Prostate gland (tissue), 2 donors: ENCODE data around the gene SPACDR. TPM values are rescaled to one million over a fixed set of nuclear protein-coding genes. Genes with fewer than 3 reads are reported as not detected.

Experiments
- DNase-seq: peaks from one replicate; pipeline ENCODE4 v3.0.0-alpha.2; 2019; ENCODE audit warnings: low spot score
- H3K27ac ChIP-seq, 2 donors: fragments of 200-600 bp; sonication (generic); 2 replicates each; pipeline ENCODE4 v1.5.1; 2017 to 2019
- H3K27me3 ChIP-seq: fragments of 200-600 bp; sonication (generic); replicated peaks from 2 replicates; pipeline ENCODE4 v1.5.1; 2019; ENCODE audit not compliant: insufficient read depth
- H3K36me3 ChIP-seq, 2 donors: fragments of 200-600 bp; sonication (generic); 1 replicate in 1 of 2; 2 replicates in 1 of 2; pipeline versions ENCODE4 v1.5.1 to v1.8.1; 2017 to 2019
- H3K4me1 ChIP-seq: fragments of 200-600 bp; sonication (generic); replicated peaks from 2 replicates; pipeline ENCODE4 v1.5.1; 2019
- H3K4me3 ChIP-seq, 2 donors: fragments of 200-600 bp; sonication (generic); 2 replicates each; pipeline ENCODE4 v1.5.1; 2017 to 2019
- H3K9me3 ChIP-seq: fragments of 200-600 bp; sonication (generic); 2 replicates; pipeline ENCODE4 v1.5.1; 2017
- CTCF ChIP-seq, 4 experiments: fragments of 200-600 bp in 2 of 4; fragments of 450-650 bp in 2 of 4; sonication (generic) in 2 of 4; IDR thresholded peaks; 1 replicate in 3 of 4; 2 replicates in 1 of 4; pipeline ENCODE4 v1.5.1; 2016 to 2019; ENCODE audit warnings: antibody characterized with exemption in 4 of 4, mild to moderate bottlenecking in 2 of 4, moderate library complexity in 2 of 4
- POLR2A ChIP-seq: fragments of 450-650 bp; IDR thresholded peaks from one replicate; pipeline ENCODE4 v1.6.1; 2016; ENCODE audit warnings: antibody characterized with exemption, mild to moderate bottlenecking
- POLR2AphosphoS5 ChIP-seq: sonication (generic); formaldehyde crosslinking; IDR thresholded peaks from one replicate; pipeline ENCODE4 v1.6.1; 2017; ENCODE audit warnings: antibody characterized with exemption
- WGBS: methylation state at CpG from one replicate; pipeline ENCODE4 v1.1.5; 2018; 5-methylcytosine and 5-hydroxymethylcytosine counted together
- intact Hi-C: fragments of 100-400 bp; cut with DNase I; formaldehyde crosslinking; loops from one replicate; pipeline ENCODE4 v1.14.2; 2022
- total RNA-seq, 2 donors: library from RNA; depleted of rRNA; stranded (reverse); fragments of >200 nt; gene quantifications; one replicate each; pipeline ENCODE4 v1.1.0, GENCODE V29; 2016

The SPACDR gene
- total RNA-seq, 2 donors from 2014 or later, result 11.9 TPM; not detected in 1

GRCh38 chr7:100418930-100419659 lies 45.0 kb downstream of the SPACDR start:
- Histone ChIP-seq H3K36me3 (no peaks in the 10 kb centered on the region), H3K27ac (no peak overlapping the region), H3K27me3 (no peaks in the 10 kb centered on the region), H3K4me3 (no peak overlapping the region), H3K4me1 (no peaks in the 10 kb centered on the region), H3K9me3 (no peaks in the 10 kb centered on the region)
- intact Hi-C loops, result no loop called here
- 89% methylated on average over 1 of the region's 1 CpG for WGBS
- no peak for TF ChIP-seq CTCF (IDR thresholded peaks at IDR 0.05)
- no peak for TF ChIP-seq POLR2AphosphoS5
- no peak for TF ChIP-seq POLR2A
- no peak for DNase-seq

- Histone ChIP-seq H3K9me3 (no peaks in the 10 kb centered on the region), H3K27ac (no peak overlapping the region), H3K27me3 (no peaks in the 10 kb centered on the region), H3K36me3 (no peaks in the 10 kb centered on the region), H3K4me3 (no peak overlapping the region), H3K4me1 (no peaks in the 10 kb centered on the region)
- intact Hi-C loops, result no loop called here
- no peak for TF ChIP-seq POLR2AphosphoS5
- TF ChIP-seq CTCF (IDR thresholded peaks at IDR 0.05), result no peak
- TF ChIP-seq POLR2A, result no peak
- 88% methylated on average over 5 of the region's 5 CpGs for WGBS
- DNase-seq, result no peak
Measured at GRCh38 chr7:100415448-100415847, 48.6 kb downstream of the SPACDR start.

- Histone ChIP-seq H3K4me3 (no peak overlapping the region), H3K27ac (no peak overlapping the region), H3K9me3 (no peaks in the 10 kb centered on the region), H3K4me1 (no peaks in the 10 kb centered on the region), H3K27me3 (no peaks in the 10 kb centered on the region), H3K36me3 (no peaks in the 10 kb centered on the region)
- TF ChIP-seq CTCF (IDR thresholded peaks at IDR 0.05), result no peak
- TF ChIP-seq POLR2A, result no peak
- TF ChIP-seq POLR2AphosphoS5, result no peak
- intact Hi-C loops, result no loop called here
- WGBS, result 87% methylated on average over 1 of the region's 1 CpG
- no peak for DNase-seq
Measured at GRCh38 chr7:100413889-100414288, 50.2 kb downstream of the SPACDR start.

GRCh38 chr7:100413346-100413745 lies 50.7 kb downstream of the SPACDR start:
- H3K4me3 ChIP-seq, result no peak overlapping the region
- no peaks in the 10 kb centered on the region for H3K9me3 ChIP-seq
- no peak overlapping the region for H3K27ac ChIP-seq
- H3K36me3 ChIP-seq, result no peaks in the 10 kb centered on the region
- no peak for DNase-seq
- TF ChIP-seq POLR2AphosphoS5, result no peak
- no peak for TF ChIP-seq POLR2A
- no peak for TF ChIP-seq CTCF (IDR thresholded peaks at IDR 0.05)
- no peaks in the 10 kb centered on the region for H3K27me3 ChIP-seq
- intact Hi-C loops, result no loop called here
- H3K4me1 ChIP-seq, result no peaks in the 10 kb centered on the region

- DNase-seq, result no peak
- no peak for TF ChIP-seq CTCF (IDR thresholded peaks at IDR 0.05)
- TF ChIP-seq POLR2AphosphoS5, result no peak
- no peak for TF ChIP-seq POLR2A
- Histone ChIP-seq H3K27ac (no peak overlapping the region), H3K4me3 (no peak overlapping the region), H3K27me3 (no peaks in the 10 kb centered on the region), H3K36me3 (no peaks in the 10 kb centered on the region), H3K4me1 (no peaks in the 10 kb centered on the region), H3K9me3 (no peaks in the 10 kb centered on the region)
- 98% methylated on average over 6 of the region's 6 CpGs for WGBS
- intact Hi-C loops, result no loop called here
Measured at GRCh38 chr7:100411101-100411500, 53.0 kb downstream of the SPACDR start.
